ENCODE results near the gene MN1. TPM values are rescaled to one million over a fixed set of nuclear protein-coding genes. Genes with fewer than 3 reads are reported as not detected.

Gene MN1
- total and polyA plus RNA-seq, 7 donors = under 0.01 to 21.3 (median 6.4) TPM

DNA sequence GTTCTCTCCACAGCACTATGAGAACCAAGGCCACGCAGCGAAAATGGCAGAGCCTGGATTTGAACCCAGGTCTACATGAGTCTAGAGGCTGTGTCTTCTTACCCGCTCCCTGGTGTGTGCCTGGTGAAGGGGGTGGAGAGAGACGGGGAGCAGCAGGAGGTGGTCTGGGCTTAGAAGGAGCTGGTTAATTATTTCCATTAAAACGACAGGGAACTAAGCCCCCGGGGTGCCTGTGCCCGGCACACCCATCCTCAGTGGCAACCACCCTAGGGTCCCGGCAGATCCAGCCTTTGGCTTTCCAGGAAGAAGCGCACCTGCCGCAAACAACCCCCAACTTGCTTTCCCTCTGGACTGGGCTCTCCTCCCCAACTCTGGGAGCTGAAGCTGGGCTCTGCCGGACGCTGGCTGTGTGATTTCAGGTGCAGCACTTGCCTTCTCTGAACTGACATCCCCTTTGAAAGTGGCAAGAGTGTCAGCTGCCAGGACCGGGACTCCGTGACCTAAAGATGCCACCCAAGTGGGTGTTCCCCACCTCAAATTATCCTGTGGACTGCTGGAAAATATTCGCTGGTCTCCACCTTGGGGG, 35.8 kb downstream of the MN1 start:
- DNase-seq = no peak
- H3K9me3 ChIP-seq = no peaks in the 10 kb centered on the region
- intact Hi-C loops (cut with DNase I) = no loop called here
- H3K36me3 ChIP-seq = no peaks in the 10 kb centered on the region
- no peaks in the 10 kb centered on the region for H3K27me3 ChIP-seq
- H3K4me1 ChIP-seq = peaks cover 0 to 10% (median 0%) of the 10 kb centered on the region in 4 donors
- 74 to 88% methylated on average over 15 of the region's 15 CpGs for WGBS, 2 donors
- TF ChIP-seq POLR2AphosphoS5 (IDR thresholded peaks at IDR 0.05) (no peak), EP300 (IDR thresholded peaks at IDR 0.05) (no peak), POLR2A (IDR thresholded peaks at IDR 0.05) (no peak)
- TF ChIP-seq, protein P1, sequence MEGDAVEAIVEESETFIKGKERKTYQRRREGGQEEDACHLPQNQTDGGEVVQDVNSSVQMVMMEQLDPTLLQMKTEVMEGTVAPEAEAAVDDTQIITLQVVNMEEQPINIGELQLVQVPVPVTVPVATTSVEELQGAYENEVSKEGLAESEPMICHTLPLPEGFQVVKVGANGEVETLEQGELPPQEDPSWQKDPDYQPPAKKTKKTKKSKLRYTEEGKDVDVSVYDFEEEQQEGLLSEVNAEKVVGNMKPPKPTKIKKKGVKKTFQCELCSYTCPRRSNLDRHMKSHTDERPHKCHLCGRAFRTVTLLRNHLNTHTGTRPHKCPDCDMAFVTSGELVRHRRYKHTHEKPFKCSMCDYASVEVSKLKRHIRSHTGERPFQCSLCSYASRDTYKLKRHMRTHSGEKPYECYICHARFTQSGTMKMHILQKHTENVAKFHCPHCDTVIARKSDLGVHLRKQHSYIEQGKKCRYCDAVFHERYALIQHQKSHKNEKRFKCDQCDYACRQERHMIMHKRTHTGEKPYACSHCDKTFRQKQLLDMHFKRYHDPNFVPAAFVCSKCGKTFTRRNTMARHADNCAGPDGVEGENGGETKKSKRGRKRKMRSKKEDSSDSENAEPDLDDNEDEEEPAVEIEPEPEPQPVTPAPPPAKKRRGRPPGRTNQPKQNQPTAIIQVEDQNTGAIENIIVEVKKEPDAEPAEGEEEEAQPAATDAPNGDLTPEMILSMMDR (IDR thresholded peaks at IDR 0.05) = no peak
- H3K4me3 ChIP-seq = no peak overlapping the region
- no peak overlapping the region for H3K27ac ChIP-seq

DNA sequence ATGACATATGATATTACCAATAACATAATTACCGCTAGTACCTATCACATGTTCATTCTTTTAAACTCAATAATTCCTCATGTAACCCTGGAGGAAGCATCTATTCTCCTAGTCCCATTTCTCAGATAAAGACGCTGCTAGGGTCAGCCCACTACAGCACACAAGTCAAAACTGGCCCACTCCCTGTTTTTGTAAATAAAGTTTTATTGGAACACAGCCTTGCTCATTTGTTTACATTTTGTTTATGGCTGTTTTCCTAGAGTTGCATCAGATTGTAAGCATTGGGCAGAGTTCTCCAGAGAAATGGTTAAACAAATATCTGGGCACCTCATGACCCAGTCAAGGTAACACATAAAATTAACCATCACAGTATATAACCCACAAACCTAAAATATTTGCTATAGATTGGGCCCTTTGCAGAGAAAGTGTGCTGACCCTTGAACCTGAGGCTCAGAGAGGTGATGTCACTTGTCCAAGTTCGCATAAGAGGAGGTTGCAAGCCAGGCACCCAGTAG, 36.8 kb downstream of the MN1 start:
- no peak overlapping the region for H3K4me3 ChIP-seq
- intact Hi-C loops (cut with DNase I) = no loop called here
- TF ChIP-seq EP300 (IDR thresholded peaks at IDR 0.05) (no peak), POLR2A (IDR thresholded peaks at IDR 0.05) (no peak), POLR2AphosphoS5 (IDR thresholded peaks at IDR 0.05) (no peak)
- TF ChIP-seq, protein P1 (IDR thresholded peaks at IDR 0.05) = no peak
- H3K27ac ChIP-seq = no peak overlapping the region
- H3K27me3 ChIP-seq = no peaks in the 10 kb centered on the region
- no peaks in the 10 kb centered on the region for H3K36me3 ChIP-seq
- 53 to 87% methylated on average over 3 of the region's 3 CpGs for WGBS, 2 donors
- DNase-seq = no peak
- H3K9me3 ChIP-seq = no peaks in the 10 kb centered on the region
- H3K4me1 ChIP-seq = peaks cover 0 to 10% (median 0%) of the 10 kb centered on the region in 4 donors

DNA sequence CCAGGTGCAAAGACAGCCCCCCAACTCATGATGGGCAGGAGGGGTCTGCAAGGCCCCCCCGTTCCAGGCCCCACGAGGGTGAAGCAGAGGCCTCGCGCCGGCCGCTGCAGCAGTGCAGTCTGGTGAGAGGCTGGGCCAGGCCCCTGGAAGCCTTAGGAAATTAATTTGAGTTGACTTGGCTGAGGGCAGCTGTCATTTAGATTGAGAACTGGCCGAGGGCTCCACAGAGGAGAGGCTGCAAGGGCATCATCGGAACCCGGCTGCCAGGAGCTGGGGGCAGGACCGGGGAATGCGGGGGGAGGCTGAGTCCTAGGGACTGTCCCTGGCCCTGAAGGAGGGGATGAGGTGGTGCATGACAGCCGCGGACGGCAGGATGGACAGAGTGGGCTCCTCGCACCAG, 39.9 kb downstream of the MN1 start:
- TF ChIP-seq, protein P1 (IDR thresholded peaks at IDR 0.05) = no peak
- no peak for TF ChIP-seq POLR2AphosphoS5 (IDR thresholded peaks at IDR 0.05)
- intact Hi-C loops (cut with DNase I) = no loop called here
- Histone ChIP-seq H3K9me3 (no peaks in the 10 kb centered on the region), H3K4me1 (peaks cover 0 to 16% (median 0%) of the 10 kb centered on the region in 4 donors), H3K36me3 (no peaks in the 10 kb centered on the region), H3K4me3 (no peak overlapping the region), H3K27ac (peak overlapping the region in 2 of 4 donors; percentile 8 to 46), H3K27me3 (no peaks in the 10 kb centered on the region)
- WGBS, 2 donors = 79 to 85% methylated on average over 15 of the region's 15 CpGs
- DNase-seq = no peak

DNA sequence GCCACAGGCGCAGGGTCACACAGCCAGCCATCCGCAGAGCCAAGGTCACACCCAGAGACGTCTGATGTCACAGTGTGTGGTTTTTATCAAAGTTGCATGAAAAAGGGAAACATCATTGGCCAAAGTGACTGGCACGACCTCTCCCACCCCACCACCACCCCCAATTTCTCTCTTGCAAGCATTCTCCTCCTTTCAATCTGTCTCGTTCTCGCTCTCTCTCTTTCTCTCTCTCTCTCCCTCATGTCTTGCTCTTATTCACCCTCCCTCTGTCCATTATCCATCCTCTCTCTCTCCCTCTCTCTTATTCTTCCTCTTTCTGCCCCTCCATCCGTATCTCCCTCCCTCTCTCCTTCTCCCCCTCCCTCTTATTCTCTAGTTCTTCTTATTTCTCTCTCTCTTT, 40.6 kb downstream of the MN1 start:
- H3K36me3 ChIP-seq = no peaks in the 10 kb centered on the region
- H3K9me3 ChIP-seq = no peaks in the 10 kb centered on the region
- WGBS, 2 donors = 65 to 66% methylated on average over 7 of the region's 7 CpGs
- H3K27ac ChIP-seq = no peak overlapping the region
- intact Hi-C loops (cut with DNase I) = no loop called here
- no peak for DNase-seq
- H3K27me3 ChIP-seq = no peaks in the 10 kb centered on the region
- TF ChIP-seq POLR2A (IDR thresholded peaks at IDR 0.05) (no peak), EP300 (IDR thresholded peaks at IDR 0.05) (no peak), POLR2AphosphoS5 (IDR thresholded peaks at IDR 0.05) (no peak)
- TF ChIP-seq, protein P1 (IDR thresholded peaks at IDR 0.05) = no peak
- H3K4me1 ChIP-seq = peaks cover 0 to 16% (median 0%) of the 10 kb centered on the region in 4 donors
- H3K4me3 ChIP-seq = no peak overlapping the region

DNA sequence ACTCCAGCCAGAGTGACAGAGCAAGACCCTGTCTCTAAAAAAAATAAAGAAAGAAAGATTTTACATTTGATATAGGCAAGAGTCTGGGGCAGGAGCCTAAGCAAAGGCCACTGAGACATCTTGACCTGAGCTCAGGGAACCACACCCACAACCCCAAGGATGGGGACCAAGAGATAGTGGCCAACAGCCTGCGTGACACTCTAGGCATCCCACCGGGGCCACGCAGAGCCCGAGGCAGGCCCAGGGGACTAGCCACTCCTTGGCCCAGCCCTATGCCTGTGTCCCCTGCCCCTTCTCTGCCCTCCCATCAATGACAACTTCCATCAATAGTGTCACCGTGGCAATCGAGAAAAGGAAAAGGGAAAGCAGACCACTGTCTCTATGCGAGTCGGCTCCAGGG, 41.1 kb downstream of the MN1 start:
- Histone ChIP-seq H3K4me1 (peaks cover 0 to 16% (median 0%) of the 10 kb centered on the region in 4 donors), H3K4me3 (no peak overlapping the region), H3K27ac (no peak overlapping the region), H3K27me3 (no peaks in the 10 kb centered on the region), H3K36me3 (no peaks in the 10 kb centered on the region), H3K9me3 (no peaks in the 10 kb centered on the region)
- no peak for DNase-seq
- intact Hi-C loops (cut with DNase I) = no loop called here
- TF ChIP-seq POLR2AphosphoS5 (IDR thresholded peaks at IDR 0.05) = no peak
- no peak for TF ChIP-seq POLR2A (IDR thresholded peaks at IDR 0.05)
- no peak for TF ChIP-seq EP300 (IDR thresholded peaks at IDR 0.05)
- TF ChIP-seq, protein P1 (IDR thresholded peaks at IDR 0.05) = no peak
- 75 to 93% methylated on average over 8 of the region's 8 CpGs for WGBS, 2 donors

Measured in sigmoid colon (tissue), 7 donors.